Stimulated activated CD4-positive, alpha-beta T cell treated with anti-CD3 and anti-CD28 coated beads, Interleukin-4, amount 100 ng/mL, for 4 hours (primary cell): ENCODE measurements around the gene STARD3NL.
"Not testable (repeated sequence)": the region's sequence is repeated elsewhere in the genome, so short reads cannot be mapped to it uniquely, and the experiment has no call there.

Experiments used
- DNase-seq, 2 experiments: peaks; one replicate each; pipeline ENCODE4 v3.0.0-alpha.2; 2020

STARD3NL gene

GRCh38 chr7:38178004-38178694 is at the start of gene STARD3NL:
Gene STARD3NL (plus strand): TSS chr7:38178245. CDS start chr7:38207505, 29,260 bp downstream.
- peak; percentile 79 to 90 for DNase-seq

GRCh38 chr7:38129162-38129561 is 48.9 kb upstream of the STARD3NL start:
- DNase-seq = no peak

GRCh38 chr7:38129579-38129978 is 48.5 kb upstream of the STARD3NL start:
- no peak for DNase-seq

GRCh38 chr7:38138171-38138570 is 39.9 kb upstream of the STARD3NL start:
- DNase-seq = no peak

- DNase-seq = no peak
Observed at GRCh38 chr7:38141187-38141586, 36.9 kb upstream of the STARD3NL start.

GRCh38 chr7:38142736-38143135 is 35.3 kb upstream of the STARD3NL start:
- no peak for DNase-seq

- DNase-seq = no peak
Observed at GRCh38 chr7:38147005-38147404, 31.0 kb upstream of the STARD3NL start.

- DNase-seq = no peak
Observed at GRCh38 chr7:38151556-38151955, 26.5 kb upstream of the STARD3NL start.

- DNase-seq = no peak
Observed at GRCh38 chr7:38153515-38153914, 24.5 kb upstream of the STARD3NL start.

- no peak for DNase-seq
Observed at GRCh38 chr7:38154278-38154677, 23.8 kb upstream of the STARD3NL start.

GRCh38 chr7:38160003-38160571 is 18.0 kb upstream of the STARD3NL start:
- no peak for DNase-seq

GRCh38 chr7:38162036-38162435 is 16.0 kb upstream of the STARD3NL start:
- DNase-seq = no peak

- no peak for DNase-seq
Observed at GRCh38 chr7:38163671-38164070, 14.4 kb upstream of the STARD3NL start.

- no peak for DNase-seq
Observed at GRCh38 chr7:38168890-38169570, 9.0 kb upstream of the STARD3NL start.

- DNase-seq = peak in 1 of 2 experiments; percentile 5
Observed at GRCh38 chr7:38169847-38170246, 8.2 kb upstream of the STARD3NL start.

GRCh38 chr7:38171623-38172391 is 6.2 kb upstream of the STARD3NL start:
- DNase-seq = no peak

- DNase-seq = not testable (repeated sequence)
Observed at GRCh38 chr7:38175547-38175946, 2.5 kb upstream of the STARD3NL start.

- no peak for DNase-seq
Observed at GRCh38 chr7:38177621-38178003, 433 bp upstream of the STARD3NL start.

- no peak for DNase-seq
Observed at GRCh38 chr7:38178695-38179344, 775 bp downstream of the STARD3NL start.

GRCh38 chr7:38179776-38180226 is 1.8 kb downstream of the STARD3NL start:
- DNase-seq = no peak

- DNase-seq = no peak
Observed at GRCh38 chr7:38181111-38181510, 3.1 kb downstream of the STARD3NL start.

GRCh38 chr7:38182450-38182849 is 4.4 kb downstream of the STARD3NL start:
- no peak for DNase-seq
